Left kidney (tissue), 2 donors: ENCODE measurements around the gene CHRNA4. TPM values are rescaled to one million over a fixed set of nuclear protein-coding genes. Genes with fewer than 3 reads are reported as not detected.
"Not testable (repeated sequence)": the region's sequence is repeated elsewhere in the genome, so short reads cannot be mapped to it uniquely, and the experiment has no call there.

ENCODE experiments used
- DNase-seq: peaks from one replicate; pipeline ENCODE4 v3.0.0-alpha.2; 2013
- polyA plus RNA-seq: library from polyadenylated mRNA; unstranded; fragments of 120-200 nt; gene quantifications from one replicate; pipeline ENCODE4 v1.2.1, GENCODE V29; 2013; ENCODE audit not compliant: insufficient read length

CHRNA4 gene
- polyA plus RNA-seq, 1 donor: 13.3 TPM

DNA sequence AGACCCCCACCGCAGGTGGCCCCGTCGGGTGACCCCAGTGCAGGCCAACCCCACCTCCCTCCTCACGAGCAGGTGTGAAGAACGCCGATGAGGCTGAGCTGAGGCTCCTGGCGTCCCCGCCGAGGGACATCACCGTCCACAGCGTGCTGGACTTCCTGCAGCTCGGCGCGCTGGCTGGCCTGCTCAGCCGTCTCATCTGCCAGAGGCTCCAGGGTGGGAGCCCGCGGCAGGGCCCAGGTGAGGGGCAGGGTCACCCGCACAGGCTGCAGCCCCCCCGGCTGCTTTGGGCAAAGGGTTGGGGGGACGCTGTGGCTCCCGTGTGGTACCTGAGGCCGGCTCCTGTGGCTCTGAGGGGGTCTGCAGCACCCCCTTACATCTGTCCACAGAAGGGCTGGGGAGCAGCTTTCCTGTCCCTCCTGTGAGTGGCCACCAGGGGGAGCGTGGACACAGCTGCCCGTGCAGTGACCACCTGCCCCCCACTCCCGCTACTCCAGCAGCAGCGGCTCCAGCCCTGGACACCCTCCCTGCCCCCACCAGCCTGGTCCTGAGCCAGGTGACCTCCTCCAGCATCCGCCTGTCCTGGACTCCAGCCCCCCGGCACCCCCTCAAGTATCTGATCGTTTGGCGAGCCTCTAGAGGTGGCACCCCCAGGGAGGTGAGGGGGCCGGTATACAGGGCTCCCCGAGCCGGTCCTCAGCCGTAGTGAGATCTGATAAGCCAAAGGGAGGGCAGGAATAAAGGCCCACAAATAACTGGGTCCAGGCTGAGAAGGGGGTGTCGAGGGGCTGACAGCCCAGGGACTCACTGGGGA is 51.7 kb downstream of the CHRNA4 start:
- DNase-seq: no peak

GRCh38 chr20:63308218-63308911 is 52.8 kb downstream of the CHRNA4 start:
- no peak for DNase-seq

DNA sequence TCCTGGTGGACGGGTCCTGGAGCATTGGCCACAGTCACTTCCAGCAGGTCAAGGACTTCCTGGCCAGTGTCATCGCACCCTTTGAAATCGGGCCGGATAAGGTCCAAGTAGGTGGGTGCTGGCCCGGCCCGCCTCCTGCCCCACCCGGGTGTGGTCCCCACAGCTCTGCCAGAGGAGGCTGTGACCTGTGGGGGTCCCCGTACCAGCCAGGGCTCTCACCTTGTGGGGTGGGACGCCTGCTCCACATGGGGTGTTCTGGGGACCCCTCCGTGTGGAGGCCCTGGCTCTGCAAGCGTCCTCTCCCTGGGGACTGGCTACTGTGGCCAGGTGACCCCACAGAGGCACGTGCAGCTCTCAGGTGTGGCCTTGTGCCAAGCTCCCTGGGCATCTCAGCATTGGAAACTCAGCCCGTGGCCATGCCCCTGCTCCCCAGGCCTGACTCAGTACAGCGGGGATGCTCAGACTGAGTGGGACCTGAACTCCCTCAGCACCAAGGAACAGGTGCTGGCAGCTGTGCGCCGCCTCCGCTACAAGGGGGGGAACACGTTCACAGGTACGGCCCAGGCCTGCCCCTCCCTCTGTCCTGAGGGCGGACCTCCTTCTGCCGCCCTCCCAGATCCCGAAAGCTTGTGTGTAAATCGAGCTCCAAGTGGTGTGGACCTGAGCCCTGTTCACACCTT is 53.5 kb downstream of the CHRNA4 start:
- DNase-seq: no peak

- no peak for DNase-seq
Observed at GRCh38 chr20:63306673-63307537, 54.2 kb downstream of the CHRNA4 start.

DNA sequence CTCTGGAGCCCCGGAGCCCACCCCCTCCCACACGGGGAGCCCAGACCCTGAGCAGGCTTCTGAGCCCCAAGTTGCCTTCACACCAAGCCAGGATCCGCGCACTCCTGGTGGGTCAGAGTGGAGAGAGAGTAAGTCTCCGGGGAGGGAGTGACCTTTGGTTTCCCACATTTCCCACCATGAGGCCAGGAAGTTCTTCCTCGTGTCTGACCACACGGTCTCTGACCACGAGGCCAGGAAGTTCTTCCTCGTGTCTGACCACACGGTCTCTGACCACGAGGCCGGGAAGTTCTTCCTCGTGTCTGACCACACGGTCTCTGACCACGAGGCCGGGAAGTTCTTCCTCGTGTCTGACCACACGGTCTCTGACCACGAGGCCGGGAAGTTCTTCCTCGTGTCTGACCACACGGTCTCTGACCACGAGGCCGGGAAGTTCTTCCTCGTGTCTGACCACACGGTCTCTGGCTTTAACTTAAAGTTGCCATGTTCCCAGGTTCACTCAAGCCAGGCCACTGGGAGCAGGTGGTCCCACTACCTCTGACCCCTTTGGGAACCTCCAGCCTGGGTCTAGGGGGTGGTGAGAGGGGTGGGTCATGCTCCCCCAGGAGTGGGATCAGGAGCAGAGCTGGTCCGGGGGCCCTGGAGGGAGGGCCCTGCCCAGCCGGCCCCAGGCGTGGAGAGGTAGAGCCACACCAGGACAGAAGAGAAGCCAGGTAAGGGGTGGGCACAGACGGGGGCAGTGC is 55.0 kb downstream of the CHRNA4 start:
- DNase-seq: not testable (repeated sequence)

- no peak for DNase-seq
Observed at GRCh38 chr20:63305393-63305792, 55.8 kb downstream of the CHRNA4 start.

DNA sequence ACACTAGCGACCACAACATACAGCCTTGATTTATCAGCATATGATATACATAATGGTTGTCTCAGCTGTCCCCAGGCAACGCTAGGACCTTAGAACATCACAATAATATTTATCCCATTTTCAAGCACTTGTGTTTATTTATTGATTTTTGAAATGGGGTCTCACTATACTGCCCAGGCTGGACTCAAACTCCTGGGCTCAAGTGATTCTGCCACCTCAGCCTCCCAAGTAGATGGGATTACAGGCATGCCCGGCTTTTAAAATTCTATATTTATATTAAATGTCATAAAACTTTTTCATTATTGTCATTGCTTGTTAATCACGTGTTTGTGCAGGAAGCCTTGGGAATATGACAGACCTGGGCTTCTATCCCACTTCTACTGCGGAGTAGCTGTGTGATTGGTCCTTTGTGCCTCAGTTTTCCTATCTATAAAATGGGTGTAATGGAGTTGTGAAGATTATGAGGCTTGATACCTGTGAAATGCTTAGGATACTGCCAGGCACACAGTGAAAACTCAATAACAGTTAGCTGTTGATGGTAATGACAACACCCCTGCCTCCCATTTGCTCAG is 58.0 kb downstream of the CHRNA4 start:
- DNase-seq: no peak

DNA sequence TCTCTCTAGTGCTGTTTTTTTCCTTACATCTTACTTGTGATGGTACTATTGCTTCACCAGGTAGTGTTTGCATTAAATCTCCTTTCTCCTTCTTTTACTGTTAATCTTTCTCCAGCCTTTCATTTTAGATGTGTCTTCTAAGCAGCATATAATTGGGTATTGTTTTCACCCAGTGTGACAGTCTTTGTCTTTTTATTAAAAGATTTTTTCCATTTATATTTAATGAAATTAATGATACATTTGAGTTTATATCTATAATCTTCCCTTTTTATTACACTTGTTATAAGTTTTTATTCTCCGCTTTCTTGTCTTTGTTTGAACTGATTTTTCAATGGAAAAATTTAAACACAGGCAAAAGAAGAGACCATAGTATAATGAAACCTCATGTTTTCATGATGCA is 59.5 kb downstream of the CHRNA4 start:
- DNase-seq: no peak

GRCh38 chr20:63298731-63299312 is 62.3 kb downstream of the CHRNA4 start:
- DNase-seq: no peak

- DNase-seq: no peak
Observed at GRCh38 chr20:63297796-63298572, 63.2 kb downstream of the CHRNA4 start.

- DNase-seq: no peak
Observed at GRCh38 chr20:63297371-63297781, 63.8 kb downstream of the CHRNA4 start.

DNA sequence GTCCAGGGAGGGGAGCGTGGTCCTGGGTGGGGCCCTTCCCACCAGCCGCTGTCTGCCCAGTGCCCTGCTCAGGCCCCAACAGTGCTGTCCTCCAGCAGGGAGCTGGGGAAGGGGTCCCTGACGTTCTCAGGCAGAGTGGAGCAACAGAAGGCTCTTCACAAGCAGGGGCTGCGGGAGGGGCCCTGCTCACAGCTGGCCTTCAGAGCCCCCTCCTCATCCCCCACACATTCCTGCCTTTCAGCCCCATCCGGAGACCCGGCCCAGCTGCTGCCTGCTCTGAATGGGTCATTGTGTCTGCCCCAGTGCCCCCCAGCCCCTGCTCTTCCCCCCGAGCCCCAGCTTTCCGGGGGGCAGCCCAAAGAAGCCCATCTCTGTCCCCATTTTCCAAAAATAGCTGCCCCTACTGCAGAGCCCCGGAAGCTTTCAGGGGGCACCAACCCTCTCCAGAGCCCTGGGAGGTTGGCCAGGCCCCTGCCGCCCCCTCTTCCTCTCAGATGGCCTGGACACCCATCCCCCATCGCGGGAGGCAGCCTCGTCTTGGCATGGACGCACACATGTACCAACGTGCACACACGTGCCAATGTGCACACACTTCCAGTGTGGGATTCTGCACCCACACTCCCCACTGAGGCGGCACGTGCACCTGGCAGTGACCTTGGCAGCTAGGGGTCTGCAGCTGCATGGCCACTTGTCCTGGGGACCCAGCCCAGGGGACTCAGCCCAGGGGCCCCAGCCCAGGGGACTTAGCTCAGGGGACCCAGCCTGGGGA is 64.4 kb downstream of the CHRNA4 start:
- no peak for DNase-seq

DNA sequence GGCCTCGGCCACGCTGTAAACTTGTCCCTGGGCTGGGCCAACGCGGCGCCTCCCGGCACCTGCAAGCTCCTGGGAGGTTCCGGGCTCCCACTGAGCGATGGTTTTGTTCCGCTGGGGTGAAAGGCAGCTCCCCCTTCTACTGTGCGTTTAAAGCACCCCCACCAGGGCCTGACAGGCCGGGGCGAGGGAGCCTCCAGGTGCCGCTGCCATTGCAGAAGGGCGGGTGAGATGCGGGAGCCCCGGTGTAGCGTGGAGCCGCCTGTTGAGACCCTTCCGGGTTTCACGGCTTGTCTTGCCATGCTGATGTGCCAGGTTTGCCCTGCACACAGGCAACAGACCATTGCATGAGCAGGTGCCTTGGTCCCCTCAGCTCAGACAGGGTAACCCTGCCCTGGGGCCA is 65.3 kb downstream of the CHRNA4 start:
- DNase-seq: no peak

DNA sequence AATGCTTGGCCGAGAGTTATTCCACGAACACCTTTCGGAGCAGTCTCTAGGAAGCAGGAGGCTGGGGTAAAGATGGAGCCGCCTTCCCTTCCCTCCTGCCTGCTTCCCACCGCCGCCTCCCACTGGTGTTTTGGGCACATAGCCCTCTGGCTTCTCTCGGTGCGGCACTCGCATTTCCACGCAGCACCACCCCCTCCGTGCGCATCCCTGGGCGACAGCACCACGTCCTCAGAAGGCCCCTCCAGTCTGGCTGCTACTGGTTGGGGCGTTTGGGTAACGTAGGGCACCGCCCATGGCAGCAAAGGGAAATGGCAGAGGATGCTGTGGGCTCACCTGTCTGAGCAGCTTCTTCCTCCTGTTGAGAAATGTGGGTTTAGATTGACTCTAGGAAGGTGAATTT is 65.7 kb downstream of the CHRNA4 start:
- no peak for DNase-seq

DNA sequence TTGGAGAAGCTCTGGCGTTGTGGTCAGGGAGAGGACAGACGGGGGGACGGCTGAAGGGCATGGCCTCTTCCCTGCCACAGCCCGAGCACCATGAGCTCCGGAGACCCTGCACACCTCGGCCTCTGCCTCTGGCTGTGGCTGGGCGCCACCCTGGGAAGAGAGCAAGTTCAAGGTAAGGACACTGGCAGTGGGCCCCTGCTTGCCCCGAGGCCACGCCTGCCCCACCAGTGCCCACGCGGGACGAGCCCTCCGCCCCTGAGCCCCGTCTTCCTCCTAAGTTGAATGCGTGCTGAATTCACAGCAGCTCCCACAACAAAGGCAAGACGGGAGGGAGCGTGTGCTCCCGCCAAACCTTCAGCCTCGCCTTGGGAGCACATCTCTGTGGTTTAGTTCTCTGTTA is 66.1 kb downstream of the CHRNA4 start:
- DNase-seq: no peak

DNA sequence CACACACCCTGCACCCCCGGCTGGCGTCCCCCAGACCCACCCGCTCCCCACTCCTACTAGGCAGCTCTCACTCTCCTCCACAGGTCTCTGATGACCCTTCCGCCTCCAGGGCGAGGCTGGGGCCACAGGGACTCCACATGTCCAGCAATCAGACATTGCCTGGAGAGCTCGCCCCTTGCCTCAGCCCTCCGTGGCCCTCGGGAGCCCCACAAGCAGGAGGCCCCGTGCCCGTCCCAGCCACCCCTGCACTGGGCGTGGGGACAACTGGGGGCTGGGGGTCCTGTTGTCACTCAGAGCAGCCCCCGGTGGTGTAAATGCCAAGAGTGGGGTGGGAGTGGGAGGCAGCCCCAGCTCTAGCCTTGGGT is 66.6 kb downstream of the CHRNA4 start:
- DNase-seq: no peak

DNA sequence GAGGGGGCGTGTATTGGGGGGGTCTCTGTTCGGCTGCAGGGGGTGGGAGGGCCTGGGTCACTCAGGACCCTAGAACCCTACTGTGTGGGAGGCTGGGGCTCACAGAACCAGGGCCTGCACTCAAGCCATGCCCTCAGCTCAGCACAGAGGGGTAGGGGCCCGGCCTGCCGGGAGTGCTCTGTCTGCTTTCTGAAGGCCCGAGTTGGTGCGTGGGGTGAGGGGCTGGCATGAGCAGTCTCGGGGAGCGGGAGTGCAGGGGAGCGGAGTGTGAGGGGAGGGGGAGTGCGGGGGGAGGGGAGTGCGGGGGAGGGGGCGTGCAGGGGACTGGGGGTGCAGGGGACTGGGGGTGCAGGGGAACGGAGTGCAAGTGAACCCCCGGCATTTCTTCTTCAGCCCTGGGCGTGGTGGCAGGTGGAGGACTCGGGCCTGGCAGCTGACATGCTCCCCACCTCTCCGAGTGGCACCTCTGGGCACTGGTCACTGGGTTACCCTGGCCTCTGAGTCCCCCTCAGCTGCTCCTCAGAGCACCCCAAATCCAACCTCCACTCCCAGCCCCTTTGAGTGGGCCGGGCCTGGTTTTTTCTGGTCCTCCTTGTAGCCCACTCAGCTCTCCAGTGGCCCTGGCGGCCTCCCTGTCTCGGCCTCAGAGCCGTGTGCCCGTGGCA is 67.1 kb downstream of the CHRNA4 start:
- no peak for DNase-seq

GRCh38 chr20:63293456-63293855 is 67.7 kb downstream of the CHRNA4 start:
- DNase-seq: no peak
